SK-N-SH treated with all-trans-retinoic acid at 6 μM for 48 hours (cell line): ENCODE data around the gene MYO5B.

Source experiments
- ATAC-seq: fragments of 200-7000 bp; cut with Tn5 transposase; 3 replicates; pipeline ENCODE4 v1.9.1; 2020; ENCODE audit warnings: mild to moderate bottlenecking, moderate library complexity
- ARNTL ChIP-seq: fragments of 450-650 bp; formaldehyde crosslinking; IDR thresholded peaks from 2 replicates; pipeline ENCODE4 v1.5.0; 2020; ENCODE audit warnings: low read depth, mild to moderate bottlenecking, moderate library complexity, borderline replicate concordance
- BACH2 ChIP-seq: fragments of 250-450 bp; sonication (Bioruptor Pico); IDR thresholded peaks from 2 replicates; pipeline ENCODE4 v1.9.0; 2021; ENCODE audit warnings: mild to moderate bottlenecking, borderline replicate concordance
- CREB5 ChIP-seq: fragments of 250-450 bp; sonication (Bioruptor Pico); IDR thresholded peaks from 2 replicates; pipeline ENCODE4 v1.5.1; 2020; ENCODE audit warnings: low read depth, mild to moderate bottlenecking, moderate library complexity
- CSDC2 ChIP-seq: fragments of 250-450 bp; sonication (Bioruptor Pico); IDR thresholded peaks from 2 replicates; pipeline ENCODE4 v1.5.0; 2020; ENCODE audit warnings: mild to moderate bottlenecking, moderate library complexity
- CSRNP3 ChIP-seq: fragments of 250-450 bp; sonication (Bioruptor Pico); IDR thresholded peaks from 2 replicates; pipeline ENCODE4 v1.5.1; 2021; ENCODE audit warnings: mild to moderate bottlenecking, moderate library complexity
- ISL1 ChIP-seq: fragments of 250-450 bp; sonication (Bioruptor Pico); IDR thresholded peaks from 2 replicates; pipeline ENCODE4 v2.1.2; 2022; ENCODE audit warnings: mild to moderate bottlenecking, moderate library complexity
- OSR1 ChIP-seq: fragments of 250-450 bp; sonication (Bioruptor Pico); IDR thresholded peaks from 2 replicates; pipeline ENCODE4 v1.8.0; 2022; ENCODE audit warnings: moderate library complexity, mild to moderate bottlenecking, inconsistent platforms
- PATZ1 ChIP-seq: fragments of 250-450 bp; sonication (Bioruptor Pico); IDR thresholded peaks from 2 replicates; pipeline ENCODE4 v1.8.0; 2020; ENCODE audit warnings: mild to moderate bottlenecking, moderate library complexity, borderline replicate concordance
- POU6F1 ChIP-seq: fragments of 250-450 bp; sonication (Bioruptor Pico); IDR thresholded peaks from 2 replicates; pipeline ENCODE4 v1.8.0; 2021; ENCODE audit warnings: low read depth, mild to moderate bottlenecking, moderate library complexity, borderline replicate concordance
- PPARA ChIP-seq: fragments of 250-450 bp; sonication (Bioruptor Pico); IDR thresholded peaks from 2 replicates; pipeline ENCODE4 v1.5.0; 2020; ENCODE audit warnings: mild to moderate bottlenecking, borderline replicate concordance
- RARB ChIP-seq: fragments of 250-450 bp; sonication (Bioruptor Pico); IDR thresholded peaks from 2 replicates; pipeline ENCODE4 v1.8.0; 2021; ENCODE audit warnings: mild to moderate bottlenecking, moderate library complexity
- SNAI2 ChIP-seq: fragments of 250-450 bp; sonication (Bioruptor Pico); IDR thresholded peaks from 2 replicates; pipeline ENCODE4 v1.5.0; 2020; ENCODE audit warnings: mild to moderate bottlenecking, moderate library complexity
- TCF4 ChIP-seq: fragments of 250-450 bp; sonication (Bioruptor Pico); IDR thresholded peaks from 2 replicates; pipeline ENCODE4 v1.8.0; 2021; ENCODE audit warnings: mild to moderate bottlenecking, moderate library complexity, borderline replicate concordance
- TOX ChIP-seq: fragments of 250-450 bp; sonication (Bioruptor Pico); IDR thresholded peaks from 2 replicates; pipeline ENCODE4 v1.8.0; 2021; ENCODE audit warnings: mild to moderate bottlenecking, moderate library complexity, borderline replicate concordance
- ZC3H10 ChIP-seq: fragments of 250-450 bp; sonication (Bioruptor Pico); IDR thresholded peaks from 2 replicates; pipeline ENCODE4 v1.5.1; 2021; ENCODE audit warnings: mild to moderate bottlenecking, moderate library complexity
- ZFP3 ChIP-seq: fragments of 250-450 bp; sonication (Bioruptor Pico); IDR thresholded peaks from 2 replicates; pipeline ENCODE4 v1.5.0; 2020; ENCODE audit warnings: mild to moderate bottlenecking, moderate library complexity
- ZFP30 ChIP-seq: fragments of 450-650 bp; formaldehyde crosslinking; IDR thresholded peaks from 2 replicates; pipeline ENCODE4 v1.5.0; 2022; ENCODE audit warnings: mild to moderate bottlenecking, moderate library complexity
- ZNF70 ChIP-seq: fragments of 450-650 bp; formaldehyde crosslinking; IDR thresholded peaks from 2 replicates; pipeline ENCODE4 v1.5.0; 2020; ENCODE audit warnings: mild to moderate bottlenecking, moderate library complexity
- ZNF8 ChIP-seq: fragments of 450-650 bp; formaldehyde crosslinking; IDR thresholded peaks from 2 replicates; pipeline ENCODE4 v1.5.0; 2020; ENCODE audit warnings: mild to moderate bottlenecking, moderate library complexity

The MYO5B gene

GRCh38 chr18:49835405-49835804 lies 359.5 kb downstream of the MYO5B start:
- TF ChIP-seq BACH2 (CRISPR knock-in tag) (no peak), PPARA (no peak), ZNF8 (no peak), SNAI2 (no peak), ZFP30 (CRISPR knock-in tag) (no peak), POU6F1 (CRISPR knock-in tag) (no peak), ZC3H10 (CRISPR knock-in tag) (no peak), TCF4 (CRISPR knock-in tag) (no peak), PATZ1 (CRISPR knock-in tag) (no peak), ISL1 (CRISPR knock-in tag) (no peak), ZNF70 (no peak), ARNTL (CRISPR knock-in tag) (no peak), ZFP3 (CRISPR knock-in tag) (no peak), CSRNP3 (no peak), RARB (CRISPR knock-in tag) (no peak), CREB5 (no peak)
- TF ChIP-seq, all 23 proteins: peak for 0
- no peak for ATAC-seq

GRCh38 chr18:49834258-49834657 lies 360.7 kb downstream of the MYO5B start:
- no peak for ATAC-seq
- no peak for TF ChIP-seq CSDC2 (CRISPR knock-in tag)
- TF ChIP-seq POU6F1 (CRISPR knock-in tag): no peak
- TF ChIP-seq, all 23 proteins: peak for 0

- no peak for ATAC-seq
- TF ChIP-seq ZC3H10 (CRISPR knock-in tag) (no peak), TOX (CRISPR knock-in tag) (no peak), ZFP3 (CRISPR knock-in tag) (no peak), OSR1 (CRISPR knock-in tag) (no peak), ZFP30 (CRISPR knock-in tag) (no peak), RARB (CRISPR knock-in tag) (no peak)
Measured at GRCh38 chr18:49833814-49834213, 361.1 kb downstream of the MYO5B start.

- no peak for ATAC-seq
- TF ChIP-seq TOX (CRISPR knock-in tag) (no peak), ZC3H10 (CRISPR knock-in tag) (no peak), ZFP3 (CRISPR knock-in tag) (no peak), SNAI2 (no peak), TCF4 (CRISPR knock-in tag) (no peak), PPARA (no peak), ARNTL (CRISPR knock-in tag) (no peak), CREB5 (no peak), PATZ1 (CRISPR knock-in tag) (no peak), OSR1 (CRISPR knock-in tag) (no peak), CSDC2 (CRISPR knock-in tag) (no peak), CSRNP3 (no peak), POU6F1 (CRISPR knock-in tag) (no peak), ZNF70 (no peak), ZFP30 (CRISPR knock-in tag) (no peak), BACH2 (CRISPR knock-in tag) (no peak)
Measured at GRCh38 chr18:49832221-49832647, 362.7 kb downstream of the MYO5B start.
